ENCODE measurements around the gene LRRTM4. TPM values are rescaled to one million over a fixed set of nuclear protein-coding genes. Genes with fewer than 3 reads are reported as not detected.

LRRTM4 gene
- total RNA-seq, 4 donors from 2014 or later = 0.09 to 1.1 (median 0.61) TPM

- no peak for ATAC-seq
- Histone ChIP-seq H3K27me3 (no peaks in the 10 kb centered on the region), H3K4me3 (no peak overlapping the region), H3K36me3 (no peaks in the 10 kb centered on the region), H3K9me3 (no peaks in the 10 kb centered on the region), H3K27ac (no peak overlapping the region), H3K4me1 (no peaks in the 10 kb centered on the region)
- intact Hi-C loops (cut with DNase I; ENCODE audit: low total_unique reads) (no loop called here), in situ Hi-C loops (cut with MboI; ENCODE audit: low sequenced_read_pairs in 4 of 4) (no loop called here)
- no peak for DNase-seq
- TF ChIP-seq POLR2A (IDR thresholded peaks at IDR 0.05) (no peak), CTCF (IDR thresholded peaks at IDR 0.05 in 4 of 5, conservative IDR thresholded peaks at IDR 0.05 in 1 of 5) (no peak)
These were observed 250.9 kb downstream of the LRRTM4 start for GRCh38 chr2:77271262-77271661.

GRCh38 chr2:77270433-77270832 is 251.7 kb downstream of the LRRTM4 start:
- H3K27ac ChIP-seq = no peak overlapping the region
- no peaks in the 10 kb centered on the region for H3K9me3 ChIP-seq
- intact Hi-C loops (cut with DNase I; ENCODE audit: low total_unique reads) = no loop called here
- no peak overlapping the region for H3K4me3 ChIP-seq
- ATAC-seq = no peak
- no peaks in the 10 kb centered on the region for H3K36me3 ChIP-seq
- in situ Hi-C loops (cut with MboI; ENCODE audit: low sequenced_read_pairs in 4 of 4) = no loop called here
- no peak for DNase-seq
- H3K4me1 ChIP-seq = no peaks in the 10 kb centered on the region
- H3K27me3 ChIP-seq = no peaks in the 10 kb centered on the region
- TF ChIP-seq CTCF (IDR thresholded peaks at IDR 0.05 in 4 of 5, conservative IDR thresholded peaks at IDR 0.05 in 1 of 5) (no peak), POLR2A (IDR thresholded peaks at IDR 0.05) (no peak)

- in situ Hi-C loops (cut with MboI; ENCODE audit: low sequenced_read_pairs in 4 of 4) = no loop called here
- H3K4me1 ChIP-seq = no peaks in the 10 kb centered on the region
These were observed 253.6 kb downstream of the LRRTM4 start for GRCh38 chr2:77268626-77269025.

GRCh38 chr2:77232909-77233425 is 289.2 kb downstream of the LRRTM4 start:
- Histone ChIP-seq H3K9me3 (no peaks in the 10 kb centered on the region), H3K27me3 (no peaks in the 10 kb centered on the region), H3K4me1 (no peaks in the 10 kb centered on the region), H3K27ac (no peak overlapping the region), H3K36me3 (no peaks in the 10 kb centered on the region), H3K4me3 (no peak overlapping the region)
- no peak for ATAC-seq
- in situ Hi-C loops (cut with MboI; ENCODE audit: low sequenced_read_pairs in 4 of 4) = no loop called here
- no peak for DNase-seq
- intact Hi-C loops (cut with DNase I; ENCODE audit: low total_unique reads) = no loop called here
- no peak for TF ChIP-seq CTCF (IDR thresholded peaks at IDR 0.05 in 4 of 5, conservative IDR thresholded peaks at IDR 0.05 in 1 of 5)
- no peak for TF ChIP-seq POLR2A (IDR thresholded peaks at IDR 0.05)

More at GRCh38 chr2:77268626-77269025, 253.6 kb downstream of the LRRTM4 start:
- ATAC-seq (no peak), DNase-seq (no peak)
- H3K4me3 ChIP-seq = no peak overlapping the region
- no peaks in the 10 kb centered on the region for H3K27me3 ChIP-seq
- TF ChIP-seq POLR2A (IDR thresholded peaks at IDR 0.05) (no peak), CTCF (IDR thresholded peaks at IDR 0.05 in 4 of 5, conservative IDR thresholded peaks at IDR 0.05 in 1 of 5) (no peak)
- no peaks in the 10 kb centered on the region for H3K9me3 ChIP-seq
- intact Hi-C loops (cut with DNase I; ENCODE audit: low total_unique reads) = no loop called here
- H3K36me3 ChIP-seq = no peaks in the 10 kb centered on the region
- H3K27ac ChIP-seq = no peak overlapping the region

GRCh38 chr2:77228391-77228790 is 293.8 kb downstream of the LRRTM4 start:
- in situ Hi-C loops (cut with MboI; ENCODE audit: low sequenced_read_pairs in 4 of 4) = no loop called here
- DNase-seq = no peak

More at GRCh38 chr2:77228391-77228790, 293.8 kb downstream of the LRRTM4 start:
- H3K4me3 ChIP-seq = no peak overlapping the region
- TF ChIP-seq POLR2A (IDR thresholded peaks at IDR 0.05) = no peak
- no peaks in the 10 kb centered on the region for H3K9me3 ChIP-seq
- intact Hi-C loops (cut with DNase I; ENCODE audit: low total_unique reads) = no loop called here
- H3K36me3 ChIP-seq = no peaks in the 10 kb centered on the region
- no peak for ATAC-seq
- no peaks in the 10 kb centered on the region for H3K27me3 ChIP-seq
- H3K4me1 ChIP-seq = no peaks in the 10 kb centered on the region
- no peak overlapping the region for H3K27ac ChIP-seq

Data from gastrocnemius medialis (tissue), 4 donors.